Measurements from ENCODE around the gene CCDC150. TPM values are rescaled to one million over a fixed set of nuclear protein-coding genes. Genes with fewer than 3 reads are reported as not detected.

Gene CCDC150
- polyA plus RNA-seq, 3 donors = 0.11 to 0.19 (median 0.17) TPM

GRCh38 chr2:196747400-196747799, 107.9 kb downstream of the CCDC150 start:
- 86 to 97% (median 86%) methylated on average over 1 of the region's 1 CpG for WGBS, 3 donors
- no peak overlapping the region for H3K27ac ChIP-seq (ENCODE audit: low read depth, low read length)

DNA sequence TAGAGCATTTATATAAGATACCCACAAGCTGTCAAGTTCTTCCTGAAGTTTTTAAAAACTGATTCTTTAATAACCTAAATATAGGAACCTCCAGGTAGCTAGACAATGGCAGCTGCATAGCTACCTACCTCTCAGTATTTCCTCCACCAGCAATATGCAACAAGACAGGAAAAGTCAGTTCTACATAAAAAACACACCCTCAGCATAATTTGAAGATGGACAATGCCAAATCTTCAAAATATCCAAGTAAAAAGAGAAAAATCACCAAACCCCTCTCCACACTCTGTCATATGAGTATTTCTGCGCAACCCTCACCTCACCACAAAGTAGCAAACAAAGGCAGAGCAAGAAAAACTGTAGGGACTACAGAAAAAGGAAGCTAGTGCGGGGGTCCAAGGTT, 108.6 kb downstream of the CCDC150 start:
- no peak overlapping the region for H3K27ac ChIP-seq (ENCODE audit: low read depth, low read length)
- 88 to 100% (median 92%) methylated on average over 2 of the region's 2 CpGs for WGBS, 3 donors

DNA sequence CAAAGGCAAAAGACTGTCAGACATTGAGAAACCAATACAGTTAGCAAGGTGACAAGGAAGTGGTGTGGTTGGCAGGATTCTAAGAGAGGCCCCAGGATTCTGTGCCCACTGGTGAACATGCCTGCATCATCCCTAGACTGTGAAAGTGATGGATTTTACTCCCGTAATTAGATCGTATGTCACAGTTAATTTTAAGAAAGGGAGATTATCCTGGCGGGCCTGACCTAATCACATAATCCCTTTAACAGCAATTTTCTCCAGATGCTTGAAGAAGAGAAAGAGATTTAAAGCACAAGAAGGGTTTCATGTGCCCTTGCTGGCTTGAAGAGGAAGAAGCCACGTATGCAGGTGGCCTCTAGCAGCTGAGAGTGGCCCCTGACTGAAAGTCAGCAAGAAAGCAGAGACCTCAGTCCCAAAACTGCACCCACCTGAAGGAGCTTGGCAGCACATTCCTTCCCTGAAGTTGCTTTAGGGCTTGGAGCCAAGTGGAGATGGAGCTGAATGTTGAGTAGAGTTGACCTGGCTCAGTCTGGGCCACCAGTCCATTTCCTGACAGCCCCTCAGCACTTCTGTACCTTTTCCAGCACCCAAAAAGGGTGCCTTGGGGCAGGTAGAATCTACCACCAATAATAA, 110.9 kb downstream of the CCDC150 start:
- no peak overlapping the region for H3K27ac ChIP-seq (ENCODE audit: low read depth, low read length)
- 89 to 95% (median 91%) methylated on average over 4 of the region's 4 CpGs for WGBS, 3 donors

- 49 to 52% (median 50%) methylated on average over 8 of the region's 8 CpGs for WGBS, 3 donors
- no peak overlapping the region for H3K27ac ChIP-seq (ENCODE audit: low read depth, low read length)
Measured at GRCh38 chr2:196750977-196751631, 111.6 kb downstream of the CCDC150 start.

DNA sequence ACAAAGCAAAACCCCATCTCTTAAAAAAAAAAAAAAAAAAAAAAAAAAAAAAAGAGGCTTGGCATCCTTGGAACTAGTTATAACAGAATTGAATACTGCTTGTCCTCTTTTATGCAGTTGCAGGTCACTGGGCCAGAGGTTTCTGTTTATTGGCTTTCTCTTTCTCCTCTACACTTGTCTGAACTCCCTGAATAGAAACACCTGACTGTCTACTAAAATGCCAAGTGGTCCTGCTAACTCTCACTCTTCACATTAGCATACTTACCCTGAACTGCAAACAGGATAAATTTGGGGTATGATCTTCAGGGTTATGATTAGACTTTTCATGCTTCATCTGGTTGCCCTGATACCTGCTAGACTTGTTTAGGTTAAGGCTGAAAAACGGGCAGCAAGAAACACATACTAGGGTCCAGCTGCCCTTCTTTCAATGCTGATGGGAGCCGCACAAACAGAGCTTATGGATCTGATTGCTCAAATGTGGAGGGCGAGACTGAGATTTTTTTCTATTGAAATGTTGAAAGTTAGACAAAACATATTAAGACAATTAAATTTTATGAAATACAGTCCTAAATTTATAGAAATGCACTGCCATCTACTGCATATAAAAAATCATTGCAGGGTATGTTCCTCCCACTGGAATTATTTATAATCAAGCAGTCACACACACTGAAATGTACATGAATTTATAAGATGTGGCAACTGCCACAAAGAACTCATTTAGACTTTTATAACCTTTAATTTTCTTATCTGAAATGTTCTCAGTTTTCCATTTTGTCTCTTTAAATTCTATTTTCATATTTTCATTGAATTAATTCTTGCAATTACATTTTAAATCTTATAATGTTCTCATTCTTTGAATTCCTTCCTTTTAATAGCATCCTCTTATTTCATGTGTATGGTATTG, 119.2 kb downstream of the CCDC150 start:
- 64 to 78% (median 65%) methylated on average over 3 of the region's 3 CpGs for WGBS, 3 donors
- H3K27ac ChIP-seq (ENCODE audit: low read depth, low read length) = no peak overlapping the region

DNA sequence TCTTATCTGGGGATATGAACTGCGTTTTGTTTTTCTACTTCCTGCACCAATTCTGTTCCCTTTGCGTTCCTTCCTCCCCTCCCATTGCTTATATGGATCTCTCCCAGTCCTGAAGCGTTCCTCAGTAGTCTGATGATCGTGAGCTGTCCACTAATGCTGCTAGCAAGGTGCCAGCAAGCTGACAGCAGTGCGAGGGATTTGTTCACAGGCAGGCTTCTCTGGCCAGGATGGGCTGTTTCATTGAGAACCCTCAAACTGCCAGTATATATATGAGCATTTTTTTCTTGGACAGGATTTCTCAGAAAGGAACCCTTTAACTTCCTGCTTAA, 119.8 kb downstream of the CCDC150 start:
- H3K27ac ChIP-seq (ENCODE audit: low read depth, low read length) = no peak overlapping the region
- 59 to 74% (median 65%) methylated on average over 5 of the region's 5 CpGs for WGBS, 3 donors

DNA sequence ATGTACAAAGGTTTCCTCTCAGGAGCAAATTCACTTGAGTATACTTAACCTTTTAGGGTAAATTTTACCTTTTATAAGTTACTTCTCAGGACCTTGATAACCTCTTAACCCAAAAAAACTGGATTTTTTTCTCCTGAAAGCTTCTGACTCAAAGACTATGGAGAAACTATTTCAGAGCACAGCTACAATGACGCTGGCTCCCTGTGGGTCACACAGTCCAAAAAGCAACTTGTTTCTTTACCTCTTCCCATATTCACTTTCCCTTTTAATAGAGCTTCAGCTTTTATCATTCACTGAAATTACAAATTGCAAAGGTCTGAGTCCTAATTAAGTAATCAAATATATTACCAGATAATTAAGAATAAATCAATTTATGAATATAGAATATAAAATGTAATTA, 127.6 kb downstream of the CCDC150 start:
- WGBS, 3 donors = 91 to 93% (median 91%) methylated on average over 1 of the region's 1 CpG
- H3K27ac ChIP-seq (ENCODE audit: low read depth, low read length) = no peak overlapping the region

Other genes starting within 250 kb of the CCDC150 start
- 1 to 10 TPM in 2 of 3 donors, under 1 TPM in 1; 0.32 to 3.8 (median 3.6) TPM for gene HECW2, start 46.2 kb upstream of the CCDC150 start, polyA plus RNA-seq
- gene GTF3C3, start 160.0 kb downstream of the CCDC150 start, polyA plus RNA-seq = 10 to 100 TPM in 1 of 3 donors, 1 to 10 TPM in 2; 8.3 to 11.5 (median 9.1) TPM
- gene C2orf66, start 169.6 kb downstream of the CCDC150 start, polyA plus RNA-seq = under 1 TPM in 2 of 3 donors, not detected in 1; 0.06 to 0.82 TPM

Measured in adipose tissue (tissue), 3 donors.